HG03575 (cell line): ENCODE results near the gene CCDC138.

ENCODE experiments used
- ATAC-seq: cut with Tn5 transposase; IDR thresholded peaks from one replicate; pipeline ENCODE4 v1.9.1; 2021; ENCODE audit not compliant: unreplicated experiment, insufficient number of reproducible peaks, low FRiP score; ENCODE audit errors: extremely low read depth

CCDC138 gene

DNA sequence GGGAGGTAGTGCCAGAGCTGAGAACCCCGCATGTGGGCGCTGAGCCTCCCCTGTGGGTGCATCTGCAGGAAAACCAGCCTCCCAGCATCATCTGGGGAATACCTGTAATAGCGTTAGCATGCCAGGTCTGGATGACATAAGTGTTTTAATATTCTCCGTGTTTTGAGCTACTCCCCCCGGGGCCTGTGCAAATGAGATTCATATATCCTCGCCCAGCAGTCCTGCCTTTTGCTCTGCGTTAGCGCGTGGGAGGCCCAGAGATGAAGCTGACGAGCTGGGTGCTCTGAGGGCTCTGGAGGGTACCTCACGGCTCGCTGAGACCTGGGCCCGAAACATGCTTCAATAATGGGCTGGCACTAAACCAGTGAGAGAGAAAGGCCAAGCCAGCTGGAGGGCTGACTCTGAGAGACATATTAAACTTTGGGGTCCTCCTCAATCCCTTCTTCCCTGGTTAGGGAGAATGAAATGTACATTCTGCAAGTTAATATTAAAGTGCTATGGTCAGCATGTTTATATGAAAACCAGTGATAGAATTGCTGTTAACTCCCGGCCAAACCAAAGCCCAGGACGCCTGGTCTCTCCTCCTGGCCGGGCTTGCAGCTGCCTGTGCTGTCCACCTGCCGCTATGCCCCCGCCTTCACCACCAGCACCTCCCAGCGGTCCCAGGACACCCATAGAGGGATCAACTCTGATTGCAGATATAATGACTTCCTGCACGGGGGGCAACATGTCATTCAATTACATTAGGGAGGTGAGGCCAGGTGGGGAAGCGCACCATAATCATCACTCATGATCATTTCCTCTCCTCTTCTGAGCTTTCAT lies 125.4 kb downstream of the CCDC138 start:
- ATAC-seq: no peak

DNA sequence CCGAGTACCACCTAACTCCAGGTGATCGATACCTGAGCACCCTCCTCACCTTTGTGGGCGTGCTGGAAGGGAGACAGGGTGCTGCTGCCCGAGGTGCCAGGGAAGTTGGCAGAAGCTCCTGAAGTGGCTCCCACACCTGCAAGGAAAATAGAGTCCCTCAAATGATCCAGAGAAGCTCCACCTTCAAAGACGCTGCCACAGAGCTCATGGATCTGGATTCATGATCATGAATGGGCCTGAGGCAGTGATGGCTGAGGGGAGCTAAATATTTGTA lies 126.0 kb downstream of the CCDC138 start:
- ATAC-seq: no peak

DNA sequence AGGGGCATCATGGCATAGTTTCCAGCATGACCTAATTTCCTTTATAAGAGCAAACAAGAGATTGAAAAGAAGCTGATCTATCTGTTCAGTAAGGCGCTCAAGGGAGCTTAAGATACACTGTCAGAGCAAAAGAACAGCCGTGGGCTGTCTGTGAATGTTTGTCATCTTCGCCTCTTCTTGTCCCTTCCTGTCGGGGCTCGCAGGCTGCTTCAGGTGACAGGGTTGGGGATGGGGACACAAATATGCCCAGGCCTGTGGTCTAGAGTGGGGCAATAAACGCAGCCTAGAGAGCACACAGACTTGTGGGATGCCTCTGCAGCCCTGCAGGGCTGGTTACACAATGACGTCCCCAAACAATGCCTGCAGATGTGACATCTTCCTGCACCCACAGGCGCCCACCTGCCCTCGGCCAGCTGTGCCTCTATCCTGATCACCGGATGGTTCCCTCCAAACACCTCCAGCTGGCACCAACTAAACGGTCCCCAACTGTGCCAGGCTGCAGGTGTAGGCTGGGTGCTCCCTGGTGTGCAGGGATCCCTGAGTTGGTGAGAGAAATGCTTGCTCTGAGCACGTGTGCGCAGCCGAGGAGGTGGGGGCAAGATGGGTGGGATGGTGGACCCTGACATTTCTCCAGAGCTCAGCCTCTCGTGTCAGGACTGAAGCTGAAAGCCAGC lies 129.7 kb downstream of the CCDC138 start:
- no peak for ATAC-seq

DNA sequence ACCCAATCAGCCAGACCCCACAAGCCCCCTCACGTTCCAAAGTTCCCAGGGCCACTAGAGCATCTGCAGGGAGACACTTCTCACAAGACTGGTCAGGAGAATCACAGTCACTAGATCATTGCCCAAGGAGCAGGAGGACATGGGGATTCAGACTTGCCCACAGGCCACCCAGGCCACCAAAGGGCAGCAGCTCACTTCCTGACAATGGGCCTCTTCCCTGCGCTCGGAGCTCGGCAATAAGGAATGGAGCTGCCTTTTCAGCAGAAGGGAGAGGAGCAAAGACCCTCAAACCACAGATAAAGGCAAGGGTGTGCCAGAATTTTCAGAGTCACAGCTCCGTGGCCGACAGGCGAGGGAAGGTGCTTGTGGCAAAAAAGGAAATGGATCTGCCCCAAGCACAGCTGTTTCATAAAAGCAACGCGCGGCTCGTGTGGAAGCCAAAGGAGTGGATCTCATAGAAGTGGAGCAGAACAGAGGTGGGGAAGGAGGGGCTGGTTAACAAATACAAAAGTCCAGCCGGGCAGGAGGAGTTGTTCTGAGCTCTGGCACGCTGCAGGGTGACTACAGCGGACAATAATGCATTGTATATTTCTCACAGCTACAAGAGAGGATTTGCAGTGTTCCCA lies 130.3 kb downstream of the CCDC138 start:
- no peak for ATAC-seq

DNA sequence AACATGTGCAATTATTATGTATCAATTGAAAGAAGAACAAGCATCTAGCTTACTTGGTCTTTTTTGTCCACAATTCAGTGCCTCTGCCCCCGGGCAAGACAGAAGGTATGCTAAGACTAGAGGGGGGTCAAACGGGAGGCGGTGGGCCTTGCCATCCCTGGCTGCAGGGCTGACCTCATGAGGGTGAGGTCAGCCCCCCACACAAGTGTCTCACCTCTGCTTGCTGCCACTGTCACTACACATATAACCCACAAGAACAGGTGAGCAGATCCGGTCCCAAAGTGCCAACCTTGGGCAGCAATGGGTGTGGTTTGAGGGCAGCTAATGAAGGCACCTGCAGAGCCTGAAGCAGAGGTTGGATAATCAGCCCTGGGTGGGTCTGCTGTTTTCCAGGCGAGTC lies 131.0 kb downstream of the CCDC138 start:
- ATAC-seq: no peak

DNA sequence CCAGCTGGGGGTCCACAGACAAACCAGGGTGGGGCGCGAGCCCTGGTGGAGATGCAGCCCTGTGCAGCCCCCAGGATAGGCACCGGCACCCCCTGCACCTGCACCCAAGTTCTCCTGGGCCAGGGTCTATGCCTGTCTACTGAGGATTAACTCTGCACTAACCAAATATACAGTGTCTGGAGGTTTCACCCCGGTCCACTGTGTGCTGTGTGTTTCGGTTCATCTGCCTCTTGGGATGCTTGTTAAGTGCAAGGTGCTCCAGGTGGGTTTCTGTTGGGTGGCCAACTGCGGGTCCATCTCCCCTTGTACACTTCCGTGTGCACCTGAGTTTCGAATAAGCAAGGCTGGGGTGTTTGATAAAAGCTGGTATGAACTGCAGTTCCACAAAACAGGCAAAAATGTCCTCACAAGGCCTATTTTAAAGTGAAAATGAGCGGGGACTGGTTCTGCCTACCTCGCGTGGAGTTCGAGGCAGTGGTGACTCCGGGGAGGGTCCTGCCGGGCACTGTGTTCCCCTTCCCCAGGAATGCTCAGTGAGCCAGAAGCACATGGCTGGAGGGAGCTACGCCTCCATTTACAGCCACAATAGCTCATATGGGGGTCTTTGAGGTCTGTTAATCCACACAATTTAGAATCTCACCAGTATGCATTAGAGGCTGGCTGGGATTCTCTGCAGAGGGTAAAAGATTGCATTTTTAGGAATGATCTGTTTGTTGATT lies 131.7 kb downstream of the CCDC138 start:
- ATAC-seq: no peak

DNA sequence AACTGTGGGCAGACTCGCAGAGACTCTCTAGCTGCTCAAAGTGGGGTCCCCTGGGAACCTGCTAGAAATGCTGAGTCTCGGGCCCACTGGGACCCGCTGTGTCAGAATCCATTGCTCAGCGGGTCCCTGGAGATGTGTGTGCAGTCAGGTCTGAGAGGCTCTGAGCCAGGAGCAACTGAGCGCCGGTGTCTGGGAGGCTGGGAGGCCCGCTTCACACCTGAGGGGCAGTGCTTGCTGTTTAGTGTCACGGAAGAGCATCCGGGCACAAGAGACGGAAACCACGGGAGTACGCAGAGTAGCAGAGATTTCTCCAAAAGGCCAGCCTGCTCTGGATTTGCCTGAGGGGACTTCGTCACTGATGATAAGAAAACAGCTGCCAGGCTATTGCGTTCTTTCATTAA lies 132.4 kb downstream of the CCDC138 start:
- no peak for ATAC-seq

DNA sequence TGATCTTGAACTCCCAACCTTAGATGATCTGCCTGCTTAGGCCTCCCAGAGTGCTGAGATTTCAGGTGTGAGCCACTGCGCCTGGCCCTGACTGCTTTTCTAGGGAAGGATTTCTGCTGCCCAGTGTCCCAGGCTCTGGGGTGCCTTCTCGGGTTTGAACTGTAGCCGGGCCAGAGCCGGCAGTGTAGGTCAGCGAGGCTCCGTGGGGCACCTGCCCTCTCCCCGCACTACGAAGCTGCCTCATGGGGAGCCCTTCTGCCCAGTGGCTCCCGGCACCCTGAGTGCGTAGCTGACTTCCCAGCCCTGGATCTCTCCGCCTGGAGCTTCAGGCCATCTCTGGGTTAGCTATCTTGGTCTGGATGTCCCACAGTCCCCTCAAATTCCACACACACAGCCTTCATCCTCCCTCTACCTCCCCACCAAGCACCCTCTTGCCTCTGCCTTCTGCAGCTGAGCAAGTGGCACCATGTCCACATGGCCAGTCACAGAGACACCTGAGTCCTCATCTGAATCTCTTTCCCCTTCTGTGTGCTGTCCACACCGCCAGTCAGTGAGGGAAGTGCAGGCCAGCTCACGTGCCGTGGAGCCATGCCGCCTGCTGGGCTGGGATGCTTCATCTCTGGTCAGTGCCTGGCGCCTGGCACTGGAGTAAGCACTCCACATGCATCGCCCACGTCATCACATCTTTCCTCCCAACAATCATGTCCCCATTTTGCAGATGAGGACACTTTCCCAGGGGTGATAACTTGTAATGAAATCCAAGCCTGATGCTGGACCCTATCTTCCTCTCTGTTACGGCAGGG lies 133.2 kb downstream of the CCDC138 start:
- ATAC-seq: no peak

DNA sequence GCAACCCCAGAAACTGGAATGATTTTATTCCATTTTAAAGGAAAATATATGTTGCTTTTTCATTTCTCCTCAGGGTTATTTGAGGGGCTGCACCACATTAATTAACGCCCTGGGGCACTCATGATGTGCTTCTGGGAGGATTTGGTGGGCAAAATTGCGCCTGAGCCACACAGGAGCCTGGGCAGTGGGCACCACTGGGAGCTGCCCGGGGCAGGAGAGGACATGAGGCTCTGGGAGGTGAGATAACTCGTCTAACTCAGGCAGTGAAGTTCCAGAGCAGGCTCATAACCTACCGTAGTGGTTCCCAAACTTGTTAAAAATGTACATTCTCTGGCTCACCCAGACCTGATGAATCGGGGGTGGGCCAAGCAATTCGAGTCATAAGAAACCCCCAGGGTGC lies 134.1 kb downstream of the CCDC138 start:
- ATAC-seq: no peak

DNA sequence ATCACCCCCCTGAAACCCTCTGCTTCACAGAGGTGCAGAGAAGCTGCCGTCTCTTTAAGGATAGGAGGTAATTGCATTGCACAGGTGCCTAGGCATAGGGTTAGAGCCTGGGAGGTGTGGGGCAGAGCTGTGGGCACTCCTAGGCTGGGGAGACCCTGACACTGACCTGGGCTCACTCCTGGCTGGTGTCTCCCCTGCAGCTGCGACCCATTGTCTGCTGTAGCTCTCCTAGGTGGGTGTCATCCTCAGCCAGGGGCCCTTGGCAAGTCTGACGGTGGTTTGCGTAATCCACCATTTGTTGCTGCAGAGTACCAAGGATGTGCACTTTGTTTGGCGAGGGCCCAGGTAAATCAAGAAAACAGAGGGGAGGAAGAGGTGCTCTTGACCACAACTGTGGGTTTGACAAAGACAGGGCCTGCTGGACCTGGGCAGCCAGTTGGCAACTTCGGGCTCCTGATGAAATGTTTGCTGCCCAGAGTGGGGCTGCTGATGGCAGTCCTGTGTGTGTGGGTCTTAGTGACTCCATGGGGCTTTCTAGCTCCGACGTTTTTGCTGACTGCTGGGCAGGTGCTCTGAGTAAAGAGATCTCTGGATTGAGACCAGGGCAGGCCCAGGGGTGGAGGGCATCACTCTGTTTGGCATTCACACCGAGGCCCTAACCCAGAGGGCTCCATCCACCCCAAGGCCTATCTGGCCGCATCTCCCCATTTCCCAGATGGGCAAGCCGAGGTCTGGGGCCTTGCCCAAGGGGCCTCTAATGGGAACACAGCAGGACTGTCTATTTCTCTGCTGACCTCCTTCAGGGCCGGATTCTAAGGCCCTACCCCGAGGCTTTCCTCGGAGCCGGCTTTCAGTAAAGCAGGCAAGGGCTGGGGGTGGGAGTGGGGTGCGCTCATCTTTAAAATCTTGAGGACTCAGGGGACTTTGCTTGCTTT lies 134.8 kb downstream of the CCDC138 start:
- no peak for ATAC-seq

DNA sequence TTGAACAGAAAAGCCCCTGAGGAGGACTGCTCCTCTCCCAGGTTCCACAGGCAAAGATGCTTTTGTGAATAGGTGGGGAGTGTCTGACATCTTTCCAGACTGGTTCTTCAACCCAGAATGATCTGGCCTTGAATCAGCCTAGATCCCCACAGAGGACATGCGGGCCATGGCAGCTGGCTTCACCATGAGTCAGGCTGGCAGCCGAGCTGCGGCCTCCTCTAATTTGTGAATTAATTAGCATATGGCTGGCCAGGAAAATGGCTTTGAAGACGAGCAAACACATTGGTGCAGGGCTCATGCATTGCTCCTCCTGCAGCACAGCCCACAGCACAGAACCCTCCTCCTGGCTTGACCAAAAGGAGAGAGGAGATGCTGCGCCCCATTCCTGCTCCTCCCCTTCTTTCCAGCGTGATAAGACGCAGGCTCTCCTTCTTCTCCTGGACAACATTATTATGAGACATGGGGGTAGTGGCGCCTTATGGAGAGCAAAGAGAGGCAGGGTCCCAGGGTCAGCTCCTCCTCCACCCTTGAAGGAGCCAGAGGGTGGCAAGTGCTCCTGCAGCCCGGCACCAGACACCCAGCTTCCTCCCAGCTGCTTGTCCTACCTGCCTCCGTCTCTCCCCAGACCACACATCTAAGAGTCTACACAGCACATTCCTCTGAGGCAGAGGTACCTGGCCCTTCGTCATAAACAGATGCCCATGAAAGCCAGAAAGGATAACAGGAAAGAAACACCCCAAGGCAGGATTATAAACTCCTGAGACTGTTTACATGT lies 135.8 kb downstream of the CCDC138 start:
- no peak for ATAC-seq

DNA sequence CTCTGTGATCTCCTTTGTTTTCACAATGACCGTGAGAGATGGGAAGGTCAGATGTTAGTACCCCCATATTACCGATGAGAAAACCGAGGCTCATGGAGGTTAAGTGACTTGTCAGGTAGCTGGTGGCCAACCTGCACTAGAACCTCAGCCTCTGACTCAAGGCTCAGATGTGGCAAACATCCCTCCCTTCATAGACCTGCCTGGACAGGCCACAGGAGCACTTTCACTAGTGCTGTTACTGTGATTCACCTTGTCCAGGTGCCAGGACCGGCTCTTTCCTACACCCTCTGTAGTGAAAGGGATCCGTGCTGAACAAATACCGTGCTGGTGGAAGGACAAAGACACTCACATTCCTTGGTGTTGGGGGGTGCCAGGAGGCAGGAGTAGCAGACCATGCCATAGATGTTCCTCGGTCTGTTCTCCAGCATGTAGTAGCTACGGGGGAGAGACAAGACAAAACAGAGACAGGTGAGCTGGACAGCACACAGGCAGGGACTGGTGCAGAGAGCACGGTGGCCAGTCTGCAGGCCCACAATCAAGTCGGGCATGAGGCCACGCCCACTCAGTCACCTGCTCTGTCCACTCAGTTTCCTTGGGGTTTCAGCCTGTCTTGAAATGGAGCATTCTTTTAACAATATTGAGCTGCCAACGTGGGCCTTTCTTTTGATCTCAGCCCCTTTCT lies 136.6 kb downstream of the CCDC138 start:
- no peak for ATAC-seq

DNA sequence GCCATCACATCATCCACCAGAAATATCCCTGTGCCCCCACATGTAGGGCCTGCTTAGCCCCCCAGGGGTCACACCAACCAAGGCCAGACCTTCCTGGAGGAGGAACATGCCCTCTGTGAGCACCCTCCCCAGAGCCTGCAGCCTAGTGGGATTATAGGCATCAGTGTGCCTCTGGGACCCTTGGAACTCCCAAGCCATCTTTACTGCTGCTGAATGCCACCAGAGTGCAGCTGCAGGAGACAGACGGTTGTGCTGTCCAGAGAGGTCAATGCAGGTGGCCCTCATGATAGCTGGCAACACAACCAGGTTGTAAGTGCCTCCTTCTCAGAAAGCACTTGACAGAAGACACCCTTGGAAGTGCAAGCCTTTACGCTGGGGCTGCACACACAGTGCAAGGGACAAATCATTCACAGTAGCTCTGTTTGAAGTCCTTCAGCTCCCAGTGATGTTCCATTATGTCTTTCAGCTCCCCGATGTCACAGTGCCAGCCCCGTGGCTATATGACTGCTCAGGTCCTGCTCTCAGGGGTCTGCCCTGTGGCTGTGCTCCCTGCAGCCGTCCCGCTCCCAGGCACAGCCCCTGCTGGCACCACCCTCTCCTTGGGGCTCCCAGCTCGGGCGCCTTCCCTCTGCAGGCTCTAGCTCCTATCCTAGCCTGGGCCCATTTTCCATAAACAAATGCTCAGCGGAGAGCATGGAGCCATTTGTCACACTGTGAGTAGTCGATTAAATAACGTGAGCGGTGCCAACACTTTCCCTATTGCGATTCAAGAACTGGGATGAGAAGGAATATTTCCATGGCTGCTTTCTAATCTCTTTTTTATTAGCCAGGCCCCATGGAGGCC lies 137.4 kb downstream of the CCDC138 start:
- ATAC-seq: no peak

DNA sequence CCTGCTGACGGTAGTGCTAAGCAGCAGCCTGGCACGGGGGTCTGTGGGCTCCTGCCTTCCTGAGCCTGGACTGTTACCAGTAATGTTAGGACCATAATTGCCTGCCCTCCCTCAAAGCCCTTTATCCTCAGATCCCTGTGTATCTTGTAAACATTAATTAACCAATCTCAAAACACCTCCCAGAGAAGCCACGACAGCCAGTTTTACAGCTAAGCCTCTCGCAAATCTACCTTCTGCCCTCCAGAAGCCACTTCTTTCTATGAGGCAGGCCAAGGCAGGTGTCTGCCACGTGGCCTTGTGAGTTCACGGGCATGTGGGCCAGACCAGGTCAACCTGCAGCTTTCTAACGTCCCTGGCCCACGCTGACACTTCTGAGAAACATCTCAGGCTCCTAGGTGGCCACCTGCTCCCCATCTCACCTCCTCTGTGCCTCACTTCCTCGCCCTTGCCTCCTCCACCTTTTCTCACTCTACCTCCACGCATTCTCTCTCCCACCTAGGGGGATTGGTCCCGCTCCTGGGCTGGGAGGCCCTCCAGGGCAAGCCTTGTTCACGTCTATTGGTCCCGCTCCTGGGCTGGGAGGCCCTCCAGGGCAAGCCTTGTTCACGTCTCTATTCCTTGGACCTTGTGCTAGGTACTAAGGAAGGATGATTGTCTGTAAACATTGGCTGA lies 138.1 kb downstream of the CCDC138 start:
- ATAC-seq: no peak

DNA sequence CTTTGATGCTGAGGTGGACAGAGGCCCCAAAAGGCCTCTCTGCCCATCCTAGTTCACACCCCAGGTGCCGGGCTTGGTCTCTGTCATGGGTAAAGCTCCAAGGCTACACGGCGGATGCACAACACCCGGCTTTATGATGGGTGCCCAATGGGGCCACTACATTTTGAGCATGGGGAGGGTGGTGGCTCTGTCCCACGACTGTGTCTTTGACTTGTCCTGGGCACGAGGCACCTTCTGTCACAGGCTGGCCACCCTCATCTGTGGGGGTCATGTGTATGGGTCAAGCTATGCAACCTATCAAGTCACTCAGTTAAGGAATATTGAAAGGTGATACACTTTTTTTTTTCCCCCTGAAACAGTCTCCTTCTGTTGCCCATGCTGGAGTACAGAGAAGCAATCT lies 138.7 kb downstream of the CCDC138 start:
- no peak for ATAC-seq

DNA sequence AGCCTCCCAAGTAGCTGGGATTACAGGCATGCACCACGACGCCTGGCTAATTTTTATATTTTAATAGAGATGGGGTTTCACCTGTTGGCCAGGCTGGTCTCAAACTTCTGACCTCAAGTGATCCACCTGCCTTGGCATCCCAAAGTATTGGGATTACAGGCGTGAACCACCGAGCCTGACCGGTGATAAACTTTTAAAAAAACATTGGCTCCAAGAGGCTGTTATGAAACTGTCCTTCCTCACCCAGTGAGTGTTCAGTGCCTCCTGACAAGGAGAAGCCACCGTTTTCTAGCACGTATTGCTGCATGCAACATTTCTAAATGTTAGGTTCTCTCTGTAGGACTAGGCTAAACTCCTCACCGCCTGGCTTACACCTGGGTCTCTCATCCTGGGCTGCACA lies 139.2 kb downstream of the CCDC138 start:
- ATAC-seq: no peak
